ENCODE data around the gene B3GALT6.

Gene B3GALT6

GRCh38 chr1:1199961-1200875 lies 31.8 kb upstream of the B3GALT6 start:
- no peak overlapping the region for H3K4me3 ChIP-seq

GRCh38 chr1:1200876-1201810 lies 30.9 kb upstream of the B3GALT6 start:
- Histone ChIP-seq H3K36me3 (ENCODE audit: insufficient read depth, low read length) (no peaks in the 10 kb centered on the region), H3K27ac (no peak overlapping the region), H3K9ac (ENCODE audit: insufficient read length) (peak overlapping the region; percentile 55), H3K9me3 (ENCODE audit: low read depth, low read length) (no peaks in the 10 kb centered on the region), H3K4me3 (peak overlapping the region; percentile 80)
- no peak for TF ChIP-seq FOXP2 (optimal IDR thresholded peaks at IDR 0.05; ENCODE audit: control extremely low read depth, extremely low read length, insufficient read depth)
- TF ChIP-seq POLR2AphosphoS5 (IDR thresholded peaks at IDR 0.05; ENCODE audit: borderline replicate concordance, low read depth, low read length): no peak
- no peak for TF ChIP-seq EZH2 (IDR thresholded peaks at IDR 0.05)
- DNase-seq (ENCODE audit: low read depth, low spot score): no peak

More at GRCh38 chr1:1199961-1200875, 31.8 kb upstream of the B3GALT6 start:
- DNase-seq (ENCODE audit: low read depth, low spot score): no peak
- H3K27ac ChIP-seq: no peak overlapping the region
- TF ChIP-seq POLR2AphosphoS5 (IDR thresholded peaks at IDR 0.05; ENCODE audit: borderline replicate concordance, low read depth, low read length) (no peak), EZH2 (IDR thresholded peaks at IDR 0.05) (no peak), FOXP2 (optimal IDR thresholded peaks at IDR 0.05; ENCODE audit: control extremely low read depth, extremely low read length, insufficient read depth) (no peak)
- no peak overlapping the region for H3K9ac ChIP-seq (ENCODE audit: insufficient read length)
- no peaks in the 10 kb centered on the region for H3K36me3 ChIP-seq (ENCODE audit: insufficient read depth, low read length)
- H3K9me3 ChIP-seq (ENCODE audit: low read depth, low read length): no peaks in the 10 kb centered on the region

GRCh38 chr1:1202831-1203560 lies 29.0 kb upstream of the B3GALT6 start:
- TF ChIP-seq POLR2AphosphoS5 (IDR thresholded peaks at IDR 0.05; ENCODE audit: borderline replicate concordance, low read depth, low read length): no peak
- TF ChIP-seq FOXP2 (optimal IDR thresholded peaks at IDR 0.05; ENCODE audit: control extremely low read depth, extremely low read length, insufficient read depth): no peak
- TF ChIP-seq EZH2 (IDR thresholded peaks at IDR 0.05): no peak
- H3K4me3 ChIP-seq: no peak overlapping the region
- H3K36me3 ChIP-seq (ENCODE audit: insufficient read depth, low read length): no peaks in the 10 kb centered on the region
- DNase-seq (ENCODE audit: low read depth, low spot score): no peak
- no peaks in the 10 kb centered on the region for H3K9me3 ChIP-seq (ENCODE audit: low read depth, low read length)
- no peak overlapping the region for H3K27ac ChIP-seq
- no peak overlapping the region for H3K9ac ChIP-seq (ENCODE audit: insufficient read length)

- Histone ChIP-seq H3K4me3 (no peak overlapping the region), H3K9me3 (ENCODE audit: low read depth, low read length) (no peaks in the 10 kb centered on the region), H3K36me3 (ENCODE audit: insufficient read depth, low read length) (no peaks in the 10 kb centered on the region), H3K9ac (ENCODE audit: insufficient read length) (no peak overlapping the region), H3K27ac (no peak overlapping the region)
- TF ChIP-seq POLR2AphosphoS5 (IDR thresholded peaks at IDR 0.05; ENCODE audit: borderline replicate concordance, low read depth, low read length): no peak
- no peak for TF ChIP-seq FOXP2 (optimal IDR thresholded peaks at IDR 0.05; ENCODE audit: control extremely low read depth, extremely low read length, insufficient read depth)
- TF ChIP-seq EZH2 (IDR thresholded peaks at IDR 0.05): no peak
- no peak for DNase-seq (ENCODE audit: low read depth, low spot score)
Observed at GRCh38 chr1:1203561-1204424, 28.2 kb upstream of the B3GALT6 start.

GRCh38 chr1:1204425-1204920 lies 27.6 kb upstream of the B3GALT6 start:
- Histone ChIP-seq H3K9me3 (ENCODE audit: low read depth, low read length) (no peaks in the 10 kb centered on the region), H3K27ac (no peak overlapping the region), H3K9ac (ENCODE audit: insufficient read length) (no peak overlapping the region), H3K4me3 (no peak overlapping the region), H3K36me3 (ENCODE audit: insufficient read depth, low read length) (no peaks in the 10 kb centered on the region)
- no peak for DNase-seq (ENCODE audit: low read depth, low spot score)
- TF ChIP-seq FOXP2 (optimal IDR thresholded peaks at IDR 0.05; ENCODE audit: control extremely low read depth, extremely low read length, insufficient read depth): no peak
- no peak for TF ChIP-seq EZH2 (IDR thresholded peaks at IDR 0.05)
- TF ChIP-seq POLR2AphosphoS5 (IDR thresholded peaks at IDR 0.05; ENCODE audit: borderline replicate concordance, low read depth, low read length): no peak

- H3K9ac ChIP-seq (ENCODE audit: insufficient read length): no peak overlapping the region
- no peak overlapping the region for H3K27ac ChIP-seq
- H3K36me3 ChIP-seq (ENCODE audit: insufficient read depth, low read length): no peaks in the 10 kb centered on the region
- no peak for DNase-seq (ENCODE audit: low read depth, low spot score)
- H3K9me3 ChIP-seq (ENCODE audit: low read depth, low read length): no peaks in the 10 kb centered on the region
- TF ChIP-seq POLR2AphosphoS5 (IDR thresholded peaks at IDR 0.05; ENCODE audit: borderline replicate concordance, low read depth, low read length): no peak
- no peak for TF ChIP-seq EZH2 (IDR thresholded peaks at IDR 0.05)
- no peak for TF ChIP-seq FOXP2 (optimal IDR thresholded peaks at IDR 0.05; ENCODE audit: control extremely low read depth, extremely low read length, insufficient read depth)
- no peak overlapping the region for H3K4me3 ChIP-seq
Observed at GRCh38 chr1:1204998-1205768, 26.9 kb upstream of the B3GALT6 start.

Measured in SK-N-MC (cell line).